Kidney (tissue), 14 donors: ENCODE data around the gene JMJD7. TPM values are rescaled to one million over a fixed set of nuclear protein-coding genes. Genes with fewer than 3 reads are reported as not detected.

Experiments
- DNase-seq, 5 donors: peaks; one replicate each; pipeline ENCODE4 v3.0.0-alpha.2; 2013 to 2020
- FAIRE-seq: peaks from 2 replicates; lab custom pipeline; 2012; peaks lifted over from hg19 to GRCh38; lab: Jason Lieb, UNC
- H3K27ac ChIP-seq, 2 donors: one replicate each; pipeline ENCODE4 v1.7.0; 2013; ENCODE audit warnings: low read depth in 2 of 2, low read length in 2 of 2, inconsistent platforms in 1 of 2
- H3K27me3 ChIP-seq: one replicate; pipeline ENCODE4 v1.7.1; 2013; ENCODE audit warnings: low read length, inconsistent platforms; ENCODE audit not compliant: control insufficient read depth, insufficient read depth
- H3K36me3 ChIP-seq, 3 donors: one replicate each; pipeline versions ENCODE4 v1.7.0 to v1.7.1; 2013; ENCODE audit warnings: low read length in 3 of 3, control low read depth in 1 of 3, inconsistent platforms in 1 of 3; ENCODE audit not compliant: insufficient read depth in 3 of 3, control insufficient read depth in 2 of 3
- H3K4me1 ChIP-seq, 3 donors: one replicate each; pipeline versions ENCODE4 v1.7.0 to v1.7.1; 2013; ENCODE audit warnings: low read length in 3 of 3, inconsistent platforms in 1 of 3, low read depth in 1 of 3; ENCODE audit not compliant: control insufficient read depth in 2 of 3, insufficient read depth in 2 of 3
- H3K4me3 ChIP-seq, 3 donors: one replicate each; pipeline versions ENCODE4 v1.7.0 to v1.8.1; 2013; ENCODE audit warnings: low read length in 3 of 3, control low read depth in 1 of 3, inconsistent platforms in 1 of 3
- H3K9ac ChIP-seq, 3 donors: one replicate each; pipeline versions ENCODE4 v1.7.0 to v1.7.1; 2013; ENCODE audit warnings: low read length in 3 of 3, control low read depth in 1 of 3, inconsistent platforms in 1 of 3
- H3K9me3 ChIP-seq, 3 donors: one replicate each; pipeline versions ENCODE4 v1.7.0 to v1.7.1; 2013; ENCODE audit warnings: low read length in 3 of 3, control low read depth in 1 of 3, inconsistent platforms in 1 of 3; ENCODE audit not compliant: control insufficient read depth in 2 of 3, insufficient read depth in 1 of 3
- CTCF ChIP-seq: IDR thresholded peaks from 3 replicates; pipeline ENCODE4 v1.5.1; 2012; ENCODE audit warnings: mild to moderate bottlenecking, moderate library complexity, borderline replicate concordance; ENCODE audit not compliant: insufficient read depth; ENCODE audit errors: extremely low read depth
- intact Hi-C: fragments of 100-400 bp; cut with DNase I; formaldehyde crosslinking; loops from one replicate; pipeline ENCODE4 v1.11.1; 2022
- polyA plus RNA-seq: library from polyadenylated mRNA; stranded (reverse); fragments of 350-450 nt; fragmentation: Illumina TruSeq; extraction: RNeasy Lipid Tissue Mini Kit (QIAGEN cat#74804); gene quantifications from one replicate; pipeline ENCODE4 v1.2.3, GENCODE V29; 2014; ENCODE audit warnings: low read depth, low replicate concordance; ENCODE audit not compliant: insufficient read depth
- total RNA-seq: library from RNA; stranded (reverse); fragmentation: NEBNext Ultra II Directional; extraction: Animal tissue kit (Norgen Biotek cat#: 25700); gene quantifications from one replicate; pipeline ENCODE4 v1.2.1, GENCODE V29; 2021
- donor health status: control.
- donor health status: control.
- donor health status: control.
- donor health status: control.
- donor health status: control.
- donor health status: DM: yes; HTN: yes; CAD: no.
- donor health status: Normal renal cell carcinoma (clear cell type).

Gene JMJD7
- total and polyA plus RNA-seq, 2 donors from 2014 or later = 16.2 to 17.6 TPM

- Histone ChIP-seq H3K27ac (no peak overlapping the region), H3K9me3 (no peaks in the 10 kb centered on the region), H3K4me1 (peaks cover 0 to 4% (median 0%) of the 10 kb centered on the region in 3 donors), H3K27me3 (no peaks in the 10 kb centered on the region), H3K4me3 (no peak overlapping the region), H3K36me3 (peaks cover 2 to 27% (median 23%) of the 10 kb centered on the region in 3 donors), H3K9ac (no peak overlapping the region)
- intact Hi-C loops = no loop called here
- TF ChIP-seq CTCF = no peak
- DNase-seq = peak in 1 of 5 donors; percentile 16
- FAIRE-seq = no peak
These were observed 5.4 kb upstream of the JMJD7 start for GRCh38 chr15:41822471-41822870.

- intact Hi-C loops = no loop called here
- DNase-seq = peak in 1 of 5 donors; percentile 64
- FAIRE-seq = no peak
- Histone ChIP-seq H3K9me3 (no peaks in the 10 kb centered on the region), H3K9ac (no peak overlapping the region), H3K36me3 (peaks cover 2 to 23% (median 18%) of the 10 kb centered on the region in 3 donors), H3K4me3 (no peak overlapping the region), H3K27me3 (no peaks in the 10 kb centered on the region), H3K4me1 (peaks cover 0 to 4% (median 0%) of the 10 kb centered on the region in 3 donors), H3K27ac (no peak overlapping the region)
- no peak for TF ChIP-seq CTCF
These were observed 4.9 kb upstream of the JMJD7 start for GRCh38 chr15:41822957-41823356.

GRCh38 chr15:41823502-41823901, 4.4 kb upstream of the JMJD7 start:
- Histone ChIP-seq H3K36me3 (peaks cover 2 to 20% (median 13%) of the 10 kb centered on the region in 3 donors), H3K9me3 (no peaks in the 10 kb centered on the region), H3K9ac (no peak overlapping the region), H3K27ac (no peak overlapping the region), H3K4me1 (peaks cover 0 to 4% (median under 1%) of the 10 kb centered on the region in 3 donors), H3K27me3 (no peaks in the 10 kb centered on the region), H3K4me3 (no peak overlapping the region)
- TF ChIP-seq CTCF = no peak
- FAIRE-seq (no peak), DNase-seq (peak in 1 of 5 donors; percentile 52)
- intact Hi-C loops = no loop called here

- H3K9me3 ChIP-seq = no peaks in the 10 kb centered on the region
- no peaks in the 10 kb centered on the region for H3K27me3 ChIP-seq
- H3K4me1 ChIP-seq = peaks cover 2 to 6% (median 4%) of the 10 kb centered on the region in 3 donors
- FAIRE-seq (no peak), DNase-seq (peak in 1 of 5 donors; percentile 75)
- peaks cover 0 to 16% (median 6%) of the 10 kb centered on the region in 3 donors for H3K36me3 ChIP-seq
- H3K9ac ChIP-seq = no peak overlapping the region
- H3K27ac ChIP-seq = no peak overlapping the region
- intact Hi-C loops = no loop called here
- no peak overlapping the region for H3K4me3 ChIP-seq
- TF ChIP-seq CTCF = no peak
These were observed 3.7 kb upstream of the JMJD7 start for GRCh38 chr15:41824062-41824745.
